HepG2 (cell line): ENCODE data around the gene GRHPR. TPM values are rescaled to one million over a fixed set of nuclear protein-coding genes. Genes with fewer than 3 reads are reported as not detected.
A peak's percentile ranks its signal among the peaks of the same experiment; 100 is the strongest.

ENCODE experiments used
- ARID2 ChIP-seq: sonication (generic); formaldehyde crosslinking; IDR thresholded peaks from 2 replicates; pipeline ENCODE4 v1.8.1; 2022; ENCODE audit warnings: mild to moderate bottlenecking, missing genetic modification reagents, borderline replicate concordance
- ARNT2 ChIP-seq: sonication (generic); formaldehyde crosslinking; IDR thresholded peaks from 2 replicates; pipeline ENCODE4 v1.8.0; 2022; ENCODE audit warnings: mild to moderate bottlenecking, low read depth, missing genetic modification reagents, moderate library complexity
- GTF2F1 ChIP-seq: fragments of 150-350 bp; IDR thresholded peaks from 2 replicates; pipeline ENCODE4 v1.6.1; 2014; ENCODE audit warnings: low read length
- KLF12 ChIP-seq: sonication (generic); formaldehyde crosslinking; IDR thresholded peaks from 2 replicates; pipeline ENCODE4 v1.4.0; 2020; ENCODE audit warnings: missing genetic modification reagents, borderline replicate concordance
- MNT ChIP-seq: fragments of 450-650 bp; IDR thresholded peaks from 2 replicates; pipeline ENCODE4 v1.6.1; 2016
- MTA3 ChIP-seq: sonication (generic); formaldehyde crosslinking; IDR thresholded peaks from 2 replicates; pipeline ENCODE4 v1.4.0; 2020; ENCODE audit warnings: missing genetic modification reagents
- MTERF4 ChIP-seq: sonication (generic); formaldehyde crosslinking; IDR thresholded peaks from 2 replicates; pipeline ENCODE4 v1.8.0; 2023; ENCODE audit warnings: mild to moderate bottlenecking, missing genetic modification reagents
- MXI1 ChIP-seq: IDR thresholded peaks from 3 replicates; pipeline ENCODE4 v1.6.1; 2012; ENCODE audit warnings: low read depth, low read length, inconsistent platforms, borderline replicate concordance
- SUZ12 ChIP-seq: fragments of 150-350 bp; IDR thresholded peaks from 2 replicates; pipeline ENCODE4 v1.6.1; 2014; ENCODE audit warnings: low read depth, low read length
- TIGD3 ChIP-seq: sonication (generic); formaldehyde crosslinking; IDR thresholded peaks from 2 replicates; pipeline ENCODE4 v1.5.1; 2020; ENCODE audit warnings: mild to moderate bottlenecking, missing genetic modification reagents, borderline replicate concordance
- TSC22D2 ChIP-seq: sonication (generic); formaldehyde crosslinking; IDR thresholded peaks from 2 replicates; pipeline ENCODE4 v1.5.1; 2020; ENCODE audit warnings: missing genetic modification reagents, mild to moderate bottlenecking, borderline replicate concordance
- ZBTB25 ChIP-seq: IDR thresholded peaks from 2 replicates; pipeline ENCODE4 v1.6.1; 2018; ENCODE audit warnings: missing genetic modification reagents
- ZNF230 ChIP-seq: sonication (generic); formaldehyde crosslinking; IDR thresholded peaks from 2 replicates; pipeline ENCODE4 v1.4.0; 2020; ENCODE audit warnings: mild to moderate bottlenecking, missing genetic modification reagents
- ZNF331 ChIP-seq: sonication (generic); formaldehyde crosslinking; IDR thresholded peaks from 2 replicates; pipeline ENCODE4 v1.4.0; 2020; ENCODE audit warnings: missing genetic modification reagents
- ZNF367 ChIP-seq: sonication (generic); formaldehyde crosslinking; IDR thresholded peaks from 2 replicates; pipeline ENCODE4 v1.4.0; 2020; ENCODE audit warnings: missing genetic modification reagents, borderline replicate concordance
- ZNF556 ChIP-seq: sonication (generic); formaldehyde crosslinking; IDR thresholded peaks from 2 replicates; pipeline ENCODE4 v1.4.0; 2020; ENCODE audit warnings: mild to moderate bottlenecking, missing genetic modification reagents, borderline replicate concordance
- ZNF569 ChIP-seq: sonication (generic); formaldehyde crosslinking; IDR thresholded peaks from 2 replicates; pipeline ENCODE4 v1.5.0; 2020; ENCODE audit warnings: mild to moderate bottlenecking, missing genetic modification reagents, moderate library complexity, borderline replicate concordance
- ZNF768 ChIP-seq: sonication (generic); formaldehyde crosslinking; IDR thresholded peaks from 2 replicates; pipeline ENCODE4 v1.4.0; 2020; ENCODE audit warnings: missing genetic modification reagents
- polyA plus RNA-seq, 8 experiments: library from polyadenylated mRNA; depleted of rRNA in 3 of 8; stranded (reverse) in 7 of 8; unstranded in 1 of 8; fragments of >200 nt; fragmentation: Illumina TruSeq in 4 of 8; extraction: Trizol in 4 of 8; gene quantifications; 2 replicates each; pipeline versions ENCODE4 v1.2.1 to v1.2.3, GENCODE V29; 2011 to 2016; ENCODE audit warnings: low read depth in 4 of 8, missing spikeins in 1 of 8, mixed read lengths in 1 of 8; ENCODE audit not compliant: insufficient read depth in 1 of 8
- total RNA-seq, 5 experiments: library from RNA; depleted of rRNA; stranded (reverse); fragments of >200 nt; fragmentation: Illumina TruSeq; extraction: Trizol; gene quantifications; 2 replicates each; pipeline ENCODE4 v1.2.3, GENCODE V29; 2016; ENCODE audit warnings: low read depth in 1 of 5
- TF ChIP-seq, protein P1 (sequence below): sonication (generic); formaldehyde crosslinking; IDR thresholded peaks from 2 replicates; pipeline ENCODE4 v1.4.0; 2020; ENCODE audit warnings: missing genetic modification reagents, borderline replicate concordance

The GRHPR gene
- total and polyA plus RNA-seq, 2 of the 13 experiments (the other 11 are each of a cell fraction or from before 2014, with no cell fraction given) = 113 to 115 TPM

DNA sequence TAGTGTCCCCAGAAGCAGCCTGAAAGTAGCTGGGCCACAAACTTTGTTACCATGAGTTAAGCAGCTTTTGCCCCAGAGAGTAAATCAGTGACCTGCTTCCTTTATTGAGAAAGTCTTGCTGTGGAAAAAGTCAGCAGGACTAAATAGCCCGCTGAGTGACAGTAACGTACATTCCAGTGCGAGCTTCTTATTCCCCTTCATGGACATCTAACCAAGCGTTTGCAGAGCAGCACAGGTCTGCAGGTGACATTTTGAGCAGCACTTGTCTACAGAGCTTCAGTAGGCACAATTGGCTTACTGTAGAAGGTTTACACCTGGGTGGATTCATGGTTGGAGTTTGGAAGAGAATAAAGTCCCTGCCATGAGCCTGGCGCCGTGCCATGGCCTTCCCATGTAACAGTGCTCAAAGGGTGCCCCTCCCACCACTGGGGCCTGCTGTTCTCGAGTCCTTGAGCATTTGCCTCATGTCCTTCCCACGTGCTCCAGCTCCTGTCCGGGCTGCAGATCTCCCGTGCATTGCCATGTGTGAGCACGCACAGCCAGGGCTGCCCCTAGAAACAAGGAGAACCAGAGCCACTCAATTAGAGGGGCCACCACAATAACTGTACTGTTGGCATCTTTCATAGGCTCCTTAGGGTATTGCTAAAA is 41.3 kb upstream of the GRHPR start (continued):
- TF ChIP-seq KLF12 (CRISPR knock-in tag) (no peak), MNT (peak; percentile 50), ZNF367 (CRISPR knock-in tag) (no peak), MXI1 (no peak), ZNF230 (CRISPR knock-in tag) (0 out of 2 replicates have a peak, but pooled peaks have one; percentile 54), MTA3 (CRISPR knock-in tag) (no peak), ZNF768 (CRISPR knock-in tag) (peak; percentile 41; the same call in 1 of the 2 replicates), ZNF556 (CRISPR knock-in tag) (0 out of 2 replicates have a peak, but pooled peaks have one; percentile 33), ZBTB25 (CRISPR knock-in tag) (peak; percentile 67; the same call in 1 of the 2 replicates), ZNF331 (CRISPR knock-in tag) (peak; percentile 47; the same call in 1 of the 2 replicates), TSC22D2 (CRISPR knock-in tag) (0 out of 2 replicates have a peak, but pooled peaks have one; percentile 65), ARNT2 (no peak), TIGD3 (CRISPR knock-in tag) (no peak), ARID2 (CRISPR knock-in tag) (no peak), GTF2F1 (no peak), ZNF569 (CRISPR knock-in tag) (no peak), MTERF4 (no peak), SUZ12 (no peak)
- TF ChIP-seq, protein P1, sequence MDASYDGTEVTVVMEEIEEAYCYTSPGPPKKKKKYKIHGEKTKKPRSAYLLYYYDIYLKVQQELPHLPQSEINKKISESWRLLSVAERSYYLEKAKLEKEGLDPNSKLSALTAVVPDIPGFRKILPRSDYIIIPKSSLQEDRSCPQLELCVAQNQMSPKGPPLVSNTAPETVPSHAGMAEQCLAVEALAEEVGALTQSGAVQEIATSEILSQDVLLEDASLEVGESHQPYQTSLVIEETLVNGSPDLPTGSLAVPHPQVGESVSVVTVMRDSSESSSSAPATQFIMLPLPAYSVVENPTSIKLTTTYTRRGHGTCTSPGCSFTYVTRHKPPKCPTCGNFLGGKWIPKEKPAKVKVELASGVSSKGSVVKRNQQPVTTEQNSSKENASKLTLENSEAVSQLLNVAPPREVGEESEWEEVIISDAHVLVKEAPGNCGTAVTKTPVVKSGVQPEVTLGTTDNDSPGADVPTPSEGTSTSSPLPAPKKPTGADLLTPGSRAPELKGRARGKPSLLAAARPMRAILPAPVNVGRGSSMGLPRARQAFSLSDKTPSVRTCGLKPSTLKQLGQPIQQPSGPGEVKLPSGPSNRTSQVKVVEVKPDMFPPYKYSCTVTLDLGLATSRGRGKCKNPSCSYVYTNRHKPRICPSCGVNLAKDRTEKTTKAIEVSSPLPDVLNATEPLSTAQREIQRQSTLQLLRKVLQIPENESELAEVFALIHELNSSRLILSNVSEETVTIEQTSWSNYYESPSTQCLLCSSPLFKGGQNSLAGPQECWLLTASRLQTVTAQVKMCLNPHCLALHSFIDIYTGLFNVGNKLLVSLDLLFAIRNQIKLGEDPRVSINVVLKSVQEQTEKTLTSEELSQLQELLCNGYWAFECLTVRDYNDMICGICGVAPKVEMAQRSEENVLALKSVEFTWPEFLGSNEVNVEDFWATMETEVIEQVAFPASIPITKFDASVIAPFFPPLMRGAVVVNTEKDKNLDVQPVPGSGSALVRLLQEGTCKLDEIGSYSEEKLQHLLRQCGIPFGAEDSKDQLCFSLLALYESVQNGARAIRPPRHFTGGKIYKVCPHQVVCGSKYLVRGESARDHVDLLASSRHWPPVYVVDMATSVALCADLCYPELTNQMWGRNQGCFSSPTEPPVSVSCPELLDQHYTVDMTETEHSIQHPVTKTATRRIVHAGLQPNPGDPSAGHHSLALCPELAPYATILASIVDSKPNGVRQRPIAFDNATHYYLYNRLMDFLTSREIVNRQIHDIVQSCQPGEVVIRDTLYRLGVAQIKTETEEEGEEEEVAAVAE = peak; percentile 45; the same call in 1 of the 2 replicates
